Measurements from ENCODE around the gene NFIB. TPM values are rescaled to one million over a fixed set of nuclear protein-coding genes. Genes with fewer than 3 reads are reported as not detected.

The NFIB gene
- total RNA-seq, 1 donor from 2014 or later, result 66.3 TPM

DNA sequence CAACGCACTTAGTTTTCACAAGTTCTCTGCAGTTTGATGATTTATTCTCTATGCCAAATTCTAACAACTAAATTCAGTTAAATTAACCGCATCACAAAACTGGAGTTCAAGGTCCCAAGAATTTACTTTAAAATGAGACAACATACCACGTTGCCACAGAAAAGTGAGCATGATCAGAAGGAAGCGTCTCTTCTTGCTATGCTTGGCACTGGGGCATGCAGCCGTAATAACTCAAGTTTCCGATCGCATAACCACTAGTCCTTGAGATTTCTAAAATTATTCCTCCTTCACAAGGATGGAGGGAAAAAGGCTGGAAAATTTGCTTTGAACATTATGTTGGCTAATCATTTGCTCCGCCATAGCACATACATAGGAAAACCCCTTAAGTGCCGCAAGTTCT, 13.9 kb downstream of the NFIB start:
- H3K4me1 Mint-ChIP-seq (ENCODE audit: low read depth), result peaks cover 7% of the 10 kb centered on the region
- H3K9me3 Mint-ChIP-seq (ENCODE audit: low read depth), result no peaks in the 10 kb centered on the region
- H3K27ac Mint-ChIP-seq (ENCODE audit: unreplicated experiment), result no peak overlapping the region
- no peak overlapping the region for H3K4me3 Mint-ChIP-seq (ENCODE audit: unreplicated experiment)
- H3K36me3 Mint-ChIP-seq (ENCODE audit: low read depth), result peaks cover 9% of the 10 kb centered on the region
- no peak for DNase-seq (ENCODE audit: low spot score)
- no peak for TF ChIP-seq CTCF (IDR thresholded peaks at IDR 0.05)
- no peaks in the 10 kb centered on the region for H3K27me3 Mint-ChIP-seq (ENCODE audit: low read depth)

DNA sequence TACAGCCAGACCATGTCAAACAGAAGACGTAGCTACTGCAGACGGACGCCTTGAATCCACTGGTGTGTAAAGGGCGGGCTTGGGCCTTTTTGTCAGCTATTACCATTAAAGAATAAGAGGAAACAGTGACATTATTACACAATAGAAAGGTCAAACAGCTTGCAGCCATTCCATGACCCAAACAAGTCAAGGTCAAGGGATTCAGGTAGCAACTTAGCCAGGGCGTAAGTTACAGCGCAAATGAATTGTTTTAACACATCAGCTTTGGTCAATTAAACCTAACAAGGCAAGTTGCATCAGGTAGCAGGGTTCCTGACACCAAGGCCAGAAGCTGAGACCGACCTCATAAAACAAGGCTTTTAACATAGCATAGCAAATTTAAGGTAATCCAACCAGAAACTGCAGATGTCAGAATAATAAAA, 15.3 kb downstream of the NFIB start:
- no peak for DNase-seq (ENCODE audit: low spot score)
- peaks cover 1% of the 10 kb centered on the region for H3K36me3 Mint-ChIP-seq (ENCODE audit: low read depth)
- H3K9me3 Mint-ChIP-seq (ENCODE audit: low read depth), result no peaks in the 10 kb centered on the region
- H3K4me1 Mint-ChIP-seq (ENCODE audit: low read depth), result peaks cover 10% of the 10 kb centered on the region
- no peak overlapping the region for H3K27ac Mint-ChIP-seq (ENCODE audit: unreplicated experiment)
- no peaks in the 10 kb centered on the region for H3K27me3 Mint-ChIP-seq (ENCODE audit: low read depth)
- H3K4me3 Mint-ChIP-seq (ENCODE audit: unreplicated experiment), result no peak overlapping the region
- no peak for TF ChIP-seq CTCF (IDR thresholded peaks at IDR 0.05)

DNA sequence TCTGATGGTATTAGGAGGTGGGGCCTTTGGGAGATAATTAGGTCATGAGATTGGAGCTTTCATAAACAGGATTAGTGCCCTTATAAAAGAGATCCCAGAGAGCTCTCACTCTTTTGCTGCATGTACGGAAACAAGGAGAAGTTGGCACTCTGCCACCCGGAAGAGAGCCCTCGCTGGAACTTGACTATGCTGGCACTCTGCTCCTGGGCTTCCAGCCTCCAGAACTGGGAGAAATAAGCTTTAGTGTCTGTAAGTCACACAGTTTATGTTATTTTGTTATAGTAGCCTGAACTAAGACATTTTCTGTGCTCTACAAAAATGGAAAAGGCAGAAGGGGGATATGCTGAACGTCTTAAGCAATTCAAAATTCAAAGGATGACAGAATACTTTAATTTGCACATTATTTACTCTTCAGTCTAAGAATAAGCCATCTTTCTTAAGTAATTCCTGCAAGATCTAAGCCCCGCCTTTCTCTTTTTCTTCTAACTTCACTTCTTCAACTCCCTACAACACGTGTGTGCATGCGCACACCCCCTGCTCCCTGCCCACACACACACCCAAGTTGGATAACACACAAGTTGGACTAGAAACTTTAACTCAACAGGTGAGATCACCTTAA, 17.3 kb downstream of the NFIB start:
- Mint-ChIP-seq H3K4me3 (ENCODE audit: unreplicated experiment) (no peak overlapping the region), H3K4me1 (ENCODE audit: low read depth) (peaks cover 9% of the 10 kb centered on the region), H3K27ac (ENCODE audit: unreplicated experiment) (no peak overlapping the region), H3K36me3 (ENCODE audit: low read depth) (no peaks in the 10 kb centered on the region), H3K9me3 (ENCODE audit: low read depth) (no peaks in the 10 kb centered on the region), H3K27me3 (ENCODE audit: low read depth) (no peaks in the 10 kb centered on the region)
- no peak for DNase-seq (ENCODE audit: low spot score)
- TF ChIP-seq CTCF (IDR thresholded peaks at IDR 0.05), result no peak

GRCh38 chr9:14294659-14295058, 19.3 kb downstream of the NFIB start:
- no peak overlapping the region for H3K27ac Mint-ChIP-seq (ENCODE audit: unreplicated experiment)

DNA sequence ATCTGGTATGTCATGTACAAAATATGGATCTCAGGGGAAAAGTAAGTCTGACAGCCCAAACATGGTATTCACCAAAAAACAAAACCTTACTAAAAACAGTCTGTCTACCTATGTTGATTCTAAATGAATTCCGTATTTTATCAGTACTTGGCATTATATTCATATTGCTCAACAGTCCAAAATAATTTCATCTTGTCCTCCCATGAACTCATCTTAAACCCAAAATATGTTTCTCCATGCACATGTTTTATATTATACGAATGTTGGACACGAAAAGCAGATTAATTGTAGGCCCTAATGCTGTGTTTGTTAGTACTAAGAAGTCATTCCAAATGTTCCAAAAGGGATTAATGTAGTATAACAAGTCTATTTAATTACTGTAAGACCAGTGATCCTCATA, 20.1 kb downstream of the NFIB start:
- no peaks in the 10 kb centered on the region for H3K9me3 Mint-ChIP-seq (ENCODE audit: low read depth)
- H3K27ac Mint-ChIP-seq (ENCODE audit: unreplicated experiment), result no peak overlapping the region
- TF ChIP-seq CTCF (IDR thresholded peaks at IDR 0.05), result no peak
- no peak overlapping the region for H3K4me3 Mint-ChIP-seq (ENCODE audit: unreplicated experiment)
- H3K27me3 Mint-ChIP-seq (ENCODE audit: low read depth), result no peaks in the 10 kb centered on the region
- H3K4me1 Mint-ChIP-seq (ENCODE audit: low read depth), result peaks cover 9% of the 10 kb centered on the region
- H3K36me3 Mint-ChIP-seq (ENCODE audit: low read depth), result no peaks in the 10 kb centered on the region
- no peak for DNase-seq (ENCODE audit: low spot score)

More at GRCh38 chr9:14294659-14295058, 19.3 kb downstream of the NFIB start:
- DNase-seq (ENCODE audit: low spot score), result no peak
- Mint-ChIP-seq H3K9me3 (ENCODE audit: low read depth) (no peaks in the 10 kb centered on the region), H3K4me3 (ENCODE audit: unreplicated experiment) (no peak overlapping the region), H3K27me3 (ENCODE audit: low read depth) (no peaks in the 10 kb centered on the region), H3K4me1 (ENCODE audit: low read depth) (peaks cover 9% of the 10 kb centered on the region), H3K36me3 (ENCODE audit: low read depth) (no peaks in the 10 kb centered on the region)
- TF ChIP-seq CTCF (IDR thresholded peaks at IDR 0.05), result no peak
